HG02678 (cell line): ENCODE data around the gene DGKE.
A peak's percentile ranks its signal among the peaks of the same experiment; 100 is the strongest.

Source experiments
- ATAC-seq: cut with Tn5 transposase; IDR thresholded peaks from one replicate; pipeline ENCODE4 v1.9.1; 2021; ENCODE audit warnings: mild to moderate bottlenecking, moderate library complexity; ENCODE audit not compliant: unreplicated experiment

Gene DGKE

GRCh38 chr17:56812901-56813388 lies 21.0 kb upstream of the DGKE start:
- no peak for ATAC-seq

DNA sequence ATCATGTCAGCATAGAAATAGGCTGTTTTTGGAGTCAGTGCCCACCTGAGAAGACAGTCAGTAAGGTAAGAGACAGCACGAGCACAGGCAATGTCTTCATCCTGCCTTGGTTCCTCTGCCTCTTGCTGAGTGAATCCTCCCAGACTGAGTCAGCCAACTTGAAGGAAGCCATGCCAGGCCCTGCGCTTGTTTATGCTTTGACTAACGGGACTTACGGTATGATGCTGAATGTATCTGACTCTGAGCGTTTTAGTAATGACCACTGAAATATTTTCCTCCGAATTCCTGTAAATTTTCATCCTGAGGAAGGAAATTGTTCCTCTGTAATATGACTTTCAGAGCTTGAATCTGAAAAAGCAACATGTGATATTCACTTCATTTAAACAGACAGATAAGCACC lies 18.2 kb upstream of the DGKE start:
- ATAC-seq: no peak

- ATAC-seq: no peak
These were observed 16.9 kb upstream of the DGKE start for GRCh38 chr17:56817066-56817465.

- no peak for ATAC-seq
These were observed 14.9 kb upstream of the DGKE start for GRCh38 chr17:56819030-56819429.

GRCh38 chr17:56819431-56820145 lies 14.4 kb upstream of the DGKE start:
- peak; percentile 68 for ATAC-seq

DNA sequence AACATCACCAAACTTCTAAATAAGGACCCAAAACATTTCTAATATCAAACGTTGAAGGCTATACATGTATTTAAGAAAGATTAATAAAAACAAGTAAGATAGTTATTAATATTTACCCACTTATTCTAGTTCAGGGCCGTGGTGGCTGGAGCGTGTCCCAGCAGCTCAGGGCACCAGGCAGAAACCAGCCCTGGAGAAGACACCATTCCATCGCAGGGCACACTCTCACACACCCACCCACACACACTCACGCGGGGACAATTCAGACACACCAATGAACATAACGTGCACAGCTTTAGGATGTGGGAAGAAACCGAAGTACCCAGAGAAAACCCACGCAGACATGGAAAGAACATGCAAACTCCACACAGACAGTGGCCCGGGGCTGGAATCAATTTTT lies 13.7 kb upstream of the DGKE start:
- no peak for ATAC-seq

- peak; percentile 50 for ATAC-seq
These were observed 12.0 kb upstream of the DGKE start for GRCh38 chr17:56821847-56822534.

DNA sequence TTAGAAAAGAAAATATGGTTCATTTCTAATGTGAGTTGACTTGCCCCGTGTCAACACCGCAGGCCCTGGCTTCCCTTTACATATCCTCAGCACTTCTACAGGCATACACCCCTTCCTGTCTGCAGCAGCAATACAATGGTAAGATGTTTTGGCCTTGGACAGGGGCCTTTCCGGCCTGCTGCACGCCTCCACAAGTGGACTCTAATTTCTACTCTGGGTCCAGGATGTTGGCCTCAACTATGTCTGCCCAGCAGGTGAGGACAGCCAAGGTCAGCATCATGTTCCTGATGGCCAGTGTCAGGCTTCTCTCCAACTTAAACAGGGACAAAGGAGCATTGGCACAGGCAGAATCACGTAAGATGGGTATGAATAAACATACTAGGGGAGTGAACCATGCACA lies 11.2 kb upstream of the DGKE start:
- ATAC-seq: no peak

GRCh38 chr17:56823848-56824247 lies 10.1 kb upstream of the DGKE start:
- no peak for ATAC-seq

DNA sequence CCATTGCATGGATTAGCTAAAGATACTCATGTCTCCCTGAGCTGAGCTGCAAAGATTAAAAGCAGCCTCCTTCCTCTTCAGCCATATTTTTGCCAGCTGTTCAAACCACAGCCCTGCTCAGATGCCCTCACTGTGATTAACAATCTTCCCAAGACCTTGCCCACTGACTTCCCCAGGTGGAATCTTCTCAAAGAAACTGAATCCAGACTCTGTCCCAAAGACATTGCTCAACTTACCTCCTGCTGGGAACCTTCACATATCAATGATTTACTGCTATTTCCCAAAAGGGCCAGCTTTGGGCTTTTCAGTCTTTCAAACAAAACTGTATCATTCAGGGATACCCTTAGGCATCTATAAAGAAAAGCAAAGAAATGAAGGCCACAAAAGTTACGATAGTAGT lies 9.4 kb upstream of the DGKE start:
- ATAC-seq: no peak

GRCh38 chr17:56826611-56827414 lies 7.1 kb upstream of the DGKE start:
- no peak for ATAC-seq

- ATAC-seq: no peak
These were observed 3.1 kb upstream of the DGKE start for GRCh38 chr17:56830726-56831368.

- ATAC-seq: no peak
These were observed 2.4 kb upstream of the DGKE start for GRCh38 chr17:56831369-56832095.

- ATAC-seq: no peak
These were observed 1.5 kb upstream of the DGKE start for GRCh38 chr17:56832446-56832845.

GRCh38 chr17:56833057-56833808 lies 718 bp upstream of the DGKE start:
- peak; percentile 52 for ATAC-seq

- peak; percentile 31 for ATAC-seq
These were observed 671 bp downstream of the DGKE start for GRCh38 chr17:56834380-56835263.

DNA sequence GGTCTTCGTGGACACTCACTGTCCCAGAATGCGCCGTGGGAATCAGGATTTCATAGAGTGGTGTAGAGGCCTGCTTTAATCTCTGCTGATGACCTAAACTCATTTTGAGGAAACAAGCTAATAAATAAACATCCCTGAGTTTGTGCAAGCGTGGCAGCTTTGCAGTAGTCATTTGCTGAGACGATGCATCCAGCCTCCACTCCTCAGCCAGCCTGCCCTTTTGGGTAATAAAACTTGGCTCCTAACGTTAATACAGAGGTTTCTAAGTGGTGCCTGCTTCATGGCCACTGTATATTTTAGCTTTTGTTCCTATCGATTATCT lies 1.3 kb downstream of the DGKE start:
- ATAC-seq: no peak

DNA sequence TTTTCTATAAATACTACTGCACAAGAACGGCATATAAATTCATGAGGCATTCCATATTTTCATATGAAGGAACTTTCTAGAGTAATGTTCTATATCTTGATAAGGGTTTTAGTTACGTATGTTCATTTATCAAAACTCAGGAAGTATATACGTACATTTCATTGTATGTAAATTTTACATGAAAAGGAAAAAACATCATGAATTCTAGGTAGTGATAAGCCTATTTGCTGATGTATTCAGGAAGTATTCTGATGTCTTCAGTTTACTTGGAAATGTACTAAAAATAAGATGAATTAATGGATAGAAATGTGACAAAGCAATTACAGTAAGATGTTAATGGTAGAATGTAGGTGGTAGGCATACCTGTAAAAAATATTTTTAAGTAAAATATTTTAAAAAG lies 4.7 kb downstream of the DGKE start:
- ATAC-seq: no peak

- ATAC-seq: no peak
These were observed 8.6 kb downstream of the DGKE start for GRCh38 chr17:56842577-56842976.
